Loucy (cell line): ENCODE measurements around the gene TPRX2.

Source experiments
- H2AFZ ChIP-seq: fragments of 200-600 bp; sonication (generic); 2 replicates; pipeline ENCODE4 v1.6.0; 2016; ENCODE audit warnings: antibody characterized with exemption, mild to moderate bottlenecking, low read length, moderate library complexity
- H3F3A ChIP-seq: fragments of 200-600 bp; 2 replicates; pipeline ENCODE4 v1.6.0; 2016; ENCODE audit warnings: antibody characterized with exemption, low read depth, mild to moderate bottlenecking
- H3K27me3 ChIP-seq: fragments of 200-600 bp; sonication (generic); 2 replicates; pipeline ENCODE4 v1.6.1; 2014; ENCODE audit warnings: low read length, mild to moderate bottlenecking; ENCODE audit not compliant: insufficient read depth, poor library complexity, severe bottlenecking
- H3K36me3 ChIP-seq: fragments of 200-600 bp; sonication (generic); 2 replicates; pipeline ENCODE4 v1.6.1; 2016; ENCODE audit warnings: low read length; ENCODE audit not compliant: insufficient read depth
- H3K4me1 ChIP-seq: fragments of 200-600 bp; sonication (generic); 2 replicates; pipeline ENCODE4 v1.5.1; 2014; ENCODE audit warnings: low read length, mild to moderate bottlenecking; ENCODE audit not compliant: insufficient read depth, poor library complexity, severe bottlenecking
- H3K4me2 ChIP-seq: fragments of 200-600 bp; sonication (generic); 2 replicates; pipeline ENCODE4 v1.6.0; 2014; ENCODE audit warnings: antibody characterized with exemption, low read length, low read depth, mild to moderate bottlenecking; ENCODE audit not compliant: poor library complexity, severe bottlenecking
- H3K4me3 ChIP-seq: fragments of 200-600 bp; sonication (generic); 2 replicates; pipeline ENCODE4 v1.5.1; 2014; ENCODE audit warnings: low read length, mild to moderate bottlenecking, mixed read lengths; ENCODE audit not compliant: poor library complexity, severe bottlenecking
- H3K79me2 ChIP-seq: fragments of 200-600 bp; sonication (generic); 2 replicates; pipeline ENCODE4 v1.6.1; 2014; ENCODE audit warnings: low read length; ENCODE audit not compliant: insufficient read depth
- H3K9ac ChIP-seq: fragments of 200-600 bp; sonication (generic); 2 replicates; pipeline ENCODE4 v1.6.0; 2014; ENCODE audit warnings: mild to moderate bottlenecking, low read depth, low read length, moderate library complexity; ENCODE audit not compliant: poor library complexity, severe bottlenecking
- H3K9me2 ChIP-seq: fragments of 200-600 bp; sonication (generic); replicated peaks from 2 replicates; pipeline ENCODE4 v1.6.1; 2016; ENCODE audit warnings: low read depth, low read length, mixed read lengths
- H3K9me3 ChIP-seq: fragments of 200-600 bp; sonication (generic); 2 replicates; pipeline ENCODE4 v1.6.1; 2014; ENCODE audit warnings: mild to moderate bottlenecking, antibody characterized with exemption, low read length, low read depth; ENCODE audit not compliant: insufficient read depth
- H4K20me1 ChIP-seq: fragments of 200-600 bp; sonication (generic); 2 replicates; pipeline ENCODE4 v1.6.0; 2014; ENCODE audit warnings: antibody characterized with exemption, low read length, mild to moderate bottlenecking; ENCODE audit not compliant: insufficient read depth, poor library complexity, severe bottlenecking
- EZH2phosphoT487 ChIP-seq: fragments of 200-600 bp; IDR thresholded peaks from 2 replicates; pipeline ENCODE4 v1.6.1; 2018; ENCODE audit warnings: antibody characterized with exemption, mild to moderate bottlenecking, moderate library complexity, borderline replicate concordance
- TF ChIP-seq, protein P1 (sequence below): fragments of 200-600 bp; sonication (generic); conservative IDR thresholded peaks from 2 replicates; pipeline ENCODE4 v1.5.1; 2014; ENCODE audit warnings: mild to moderate bottlenecking, antibody characterized with exemption, low read length

TPRX2 gene

DNA sequence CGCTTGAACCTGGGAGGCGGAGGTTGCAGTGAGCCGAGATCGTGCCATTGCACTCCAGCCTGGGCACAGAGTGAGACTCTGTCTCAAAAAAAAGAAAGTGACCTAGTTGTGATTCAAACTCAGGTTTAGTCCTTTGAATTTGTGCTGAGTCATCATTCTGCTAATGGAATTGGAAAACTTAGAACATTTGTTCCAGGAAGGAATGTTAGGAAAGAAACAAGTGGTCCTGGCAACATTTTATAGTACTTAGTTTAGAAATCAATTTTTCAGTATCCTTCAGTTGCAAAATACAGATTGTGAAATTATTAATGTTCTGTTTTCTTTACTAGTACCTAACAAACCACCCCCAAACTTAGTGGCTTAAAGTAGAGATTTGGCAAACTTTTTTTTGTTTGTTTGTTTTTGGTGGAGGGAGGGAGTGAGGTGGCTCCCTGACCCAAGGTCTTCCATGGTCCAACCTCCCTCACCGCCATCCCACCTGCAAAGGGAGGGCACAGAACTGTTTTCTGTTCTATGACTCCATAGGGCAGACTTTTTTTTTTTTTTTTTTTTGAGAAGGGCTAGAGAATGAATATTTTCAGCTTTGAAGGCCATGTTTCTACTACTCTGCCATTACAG is 36.2 kb downstream of the TPRX2 start:
- Histone ChIP-seq H2AFZ (no peak overlapping the region), H3K79me2 (no peaks in the 10 kb centered on the region), H3K9ac (no peak overlapping the region), H3K27me3 (no peaks in the 10 kb centered on the region), H3K9me3 (no peaks in the 10 kb centered on the region), H3K4me1 (no peaks in the 10 kb centered on the region), H4K20me1 (no peaks in the 10 kb centered on the region), H3K9me2 (no peaks in the 10 kb centered on the region), H3K36me3 (no peaks in the 10 kb centered on the region), H3K4me3 (no peak overlapping the region), H3F3A (no peaks in the 10 kb centered on the region), H3K4me2 (no peak overlapping the region)
- TF ChIP-seq, protein P1, sequence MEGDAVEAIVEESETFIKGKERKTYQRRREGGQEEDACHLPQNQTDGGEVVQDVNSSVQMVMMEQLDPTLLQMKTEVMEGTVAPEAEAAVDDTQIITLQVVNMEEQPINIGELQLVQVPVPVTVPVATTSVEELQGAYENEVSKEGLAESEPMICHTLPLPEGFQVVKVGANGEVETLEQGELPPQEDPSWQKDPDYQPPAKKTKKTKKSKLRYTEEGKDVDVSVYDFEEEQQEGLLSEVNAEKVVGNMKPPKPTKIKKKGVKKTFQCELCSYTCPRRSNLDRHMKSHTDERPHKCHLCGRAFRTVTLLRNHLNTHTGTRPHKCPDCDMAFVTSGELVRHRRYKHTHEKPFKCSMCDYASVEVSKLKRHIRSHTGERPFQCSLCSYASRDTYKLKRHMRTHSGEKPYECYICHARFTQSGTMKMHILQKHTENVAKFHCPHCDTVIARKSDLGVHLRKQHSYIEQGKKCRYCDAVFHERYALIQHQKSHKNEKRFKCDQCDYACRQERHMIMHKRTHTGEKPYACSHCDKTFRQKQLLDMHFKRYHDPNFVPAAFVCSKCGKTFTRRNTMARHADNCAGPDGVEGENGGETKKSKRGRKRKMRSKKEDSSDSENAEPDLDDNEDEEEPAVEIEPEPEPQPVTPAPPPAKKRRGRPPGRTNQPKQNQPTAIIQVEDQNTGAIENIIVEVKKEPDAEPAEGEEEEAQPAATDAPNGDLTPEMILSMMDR: no peak
- no peak for TF ChIP-seq EZH2phosphoT487

DNA sequence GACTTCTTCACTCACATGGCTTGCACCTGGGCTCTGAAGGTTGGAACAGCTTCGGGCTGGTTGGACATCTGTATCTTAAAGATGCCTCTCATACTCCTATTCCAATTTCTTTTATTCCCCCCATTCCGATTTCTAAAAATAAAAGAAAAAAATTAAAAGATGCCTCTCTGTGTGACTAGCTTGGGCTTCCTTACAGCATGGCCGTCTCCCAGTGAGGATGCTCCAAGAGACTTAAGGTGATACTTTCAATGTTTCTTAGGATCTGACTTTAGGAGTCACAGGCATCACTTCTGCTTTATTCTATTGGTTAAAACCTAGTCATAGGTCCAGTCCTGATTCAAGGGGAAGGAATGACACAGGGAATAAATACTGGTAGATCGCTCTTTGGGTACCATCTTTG is 37.0 kb downstream of the TPRX2 start:
- Histone ChIP-seq H4K20me1 (no peaks in the 10 kb centered on the region), H3F3A (no peaks in the 10 kb centered on the region), H3K4me2 (no peak overlapping the region), H3K79me2 (no peaks in the 10 kb centered on the region), H3K4me1 (no peaks in the 10 kb centered on the region), H3K4me3 (no peak overlapping the region), H3K36me3 (no peaks in the 10 kb centered on the region), H3K9me3 (no peaks in the 10 kb centered on the region), H2AFZ (no peak overlapping the region), H3K9me2 (no peaks in the 10 kb centered on the region), H3K9ac (no peak overlapping the region), H3K27me3 (no peaks in the 10 kb centered on the region)
- TF ChIP-seq EZH2phosphoT487: no peak
- TF ChIP-seq, protein P1: no peak

DNA sequence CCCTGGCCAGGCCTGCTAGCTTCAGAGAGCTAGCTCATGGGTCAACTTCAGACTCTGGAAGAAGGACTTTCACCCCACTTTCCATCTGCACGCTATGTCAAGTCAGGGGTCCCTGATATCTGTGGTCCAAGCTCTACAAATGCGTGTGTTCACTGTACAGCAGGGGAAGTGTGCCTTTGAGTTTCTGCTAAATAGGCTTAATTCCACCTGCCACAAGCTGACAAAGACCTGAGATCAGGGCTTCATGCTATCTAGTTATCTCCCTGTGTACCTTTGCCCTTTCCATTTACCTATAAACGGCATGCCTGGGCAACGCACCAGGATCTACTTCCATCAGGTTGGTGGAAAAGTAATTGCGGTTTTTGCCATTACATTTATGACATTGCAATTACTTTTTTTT is 37.7 kb downstream of the TPRX2 start:
- no peak overlapping the region for H3K4me2 ChIP-seq
- H3F3A ChIP-seq: no peaks in the 10 kb centered on the region

More for the DNA sequence above, 37.7 kb downstream of the TPRX2 start:
- H3K36me3 ChIP-seq: no peaks in the 10 kb centered on the region
- H3K9me3 ChIP-seq: no peaks in the 10 kb centered on the region
- no peak for TF ChIP-seq EZH2phosphoT487
- TF ChIP-seq, protein P1: no peak
- no peaks in the 10 kb centered on the region for H4K20me1 ChIP-seq
- H3K27me3 ChIP-seq: no peaks in the 10 kb centered on the region
- no peaks in the 10 kb centered on the region for H3K4me1 ChIP-seq
- H2AFZ ChIP-seq: no peak overlapping the region
- no peaks in the 10 kb centered on the region for H3K9me2 ChIP-seq
- no peak overlapping the region for H3K4me3 ChIP-seq
- H3K79me2 ChIP-seq: no peaks in the 10 kb centered on the region
- H3K9ac ChIP-seq: no peak overlapping the region
